Fibroblast of the conjunctiva (primary cell): ENCODE results near the gene GPAT2.
A peak's percentile ranks its signal among the peaks of the same experiment; 100 is the strongest.
"Not testable (repeated sequence)": the region's sequence is repeated elsewhere in the genome, so short reads cannot be mapped to it uniquely, and the experiment has no call there.

Experiments
- DNase-seq: peaks from one replicate; pipeline ENCODE4 v3.0.0-alpha.2; 2010; ENCODE audit warnings: low read depth

The GPAT2 gene

DNA sequence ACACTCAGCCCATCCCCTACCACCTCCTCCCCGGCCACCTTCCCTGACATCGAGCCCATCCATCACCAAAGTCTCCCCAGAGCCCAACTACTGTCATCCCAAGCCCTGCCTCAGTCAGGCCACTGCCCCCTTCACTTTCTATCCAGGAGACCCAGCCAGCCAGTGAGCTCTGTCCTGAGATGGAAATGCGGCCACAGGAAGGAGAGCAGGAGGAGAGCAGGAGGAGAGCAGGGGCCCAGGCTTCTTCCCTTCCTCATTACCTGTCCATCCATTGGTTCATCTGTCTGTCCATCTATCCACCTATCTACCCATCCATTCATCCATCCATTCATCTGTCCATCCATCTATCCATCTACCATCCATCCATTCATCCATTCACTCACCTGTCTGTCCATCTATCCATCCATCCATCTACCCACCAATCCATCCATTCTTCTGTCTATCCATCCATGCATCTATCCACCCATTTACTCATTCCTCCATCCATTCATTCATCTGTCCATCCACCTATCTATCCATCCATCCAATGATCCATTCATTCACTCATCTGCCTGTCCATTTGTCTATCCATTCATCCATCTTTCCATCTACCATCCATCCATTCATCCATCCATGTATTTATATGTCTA is 29.4 kb upstream of the GPAT2 start:
- not testable (repeated sequence) for DNase-seq

DNA sequence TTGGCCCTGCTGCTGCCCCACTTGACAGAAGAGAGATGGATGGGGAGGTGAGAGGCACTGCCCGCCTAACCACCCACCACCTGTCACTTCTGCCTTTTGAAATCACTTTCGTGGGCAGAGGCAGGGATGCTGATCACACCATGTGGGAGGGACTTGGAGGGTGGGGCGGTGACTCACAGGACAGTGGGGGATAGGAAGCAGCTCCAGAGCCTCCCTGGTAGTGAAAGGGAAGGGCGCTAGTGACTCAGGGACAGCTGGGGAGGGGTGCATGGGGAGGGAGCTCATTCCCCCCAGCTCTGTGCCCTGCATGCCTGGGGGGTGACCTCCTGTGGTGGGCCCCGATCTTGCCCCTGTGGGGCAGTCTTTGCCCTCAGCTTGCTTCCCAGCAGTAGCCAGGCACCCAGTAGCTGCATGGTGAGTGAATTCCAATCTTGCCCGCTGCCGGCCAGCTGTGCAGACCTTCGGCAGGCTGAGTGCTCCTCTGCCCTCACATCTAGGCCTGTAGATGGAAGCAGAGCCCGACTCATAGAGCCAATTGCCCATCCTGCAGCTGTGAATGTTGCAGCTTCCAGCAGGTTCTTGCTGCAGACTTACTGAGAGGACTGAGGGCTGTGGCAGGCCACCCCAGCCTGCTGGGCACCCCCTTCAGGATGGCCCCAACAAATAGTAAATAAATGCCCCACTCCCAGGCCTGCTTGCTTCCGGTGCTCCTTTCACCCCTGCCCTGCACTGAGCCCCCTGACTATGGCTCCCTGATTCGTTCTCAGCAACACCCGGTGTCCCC is 28.6 kb upstream of the GPAT2 start:
- peak; percentile 16 for DNase-seq

DNA sequence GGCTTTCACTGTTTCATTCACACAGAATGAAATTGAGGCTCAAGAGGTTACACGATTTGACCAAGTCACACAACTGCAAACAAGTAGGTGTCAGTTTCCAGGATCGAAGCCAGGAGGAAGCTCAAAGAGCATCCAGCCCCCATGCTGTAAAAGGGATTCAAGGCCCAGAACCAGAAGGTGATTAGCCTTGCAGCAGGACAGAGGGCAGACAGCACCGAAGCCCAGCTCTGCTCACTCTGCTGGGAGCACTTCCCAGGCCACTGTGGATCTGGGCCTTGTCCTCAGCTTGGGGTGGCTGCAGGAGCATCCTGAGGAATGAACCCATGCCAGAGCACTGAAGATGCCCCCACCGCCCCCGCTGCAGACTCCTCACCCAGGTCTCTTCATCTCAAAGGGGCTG is 27.8 kb upstream of the GPAT2 start:
- not testable (repeated sequence) for DNase-seq

- not testable (repeated sequence) for DNase-seq
Measured at GRCh38 chr2:96061901-96062300, 27.2 kb upstream of the GPAT2 start.

DNA sequence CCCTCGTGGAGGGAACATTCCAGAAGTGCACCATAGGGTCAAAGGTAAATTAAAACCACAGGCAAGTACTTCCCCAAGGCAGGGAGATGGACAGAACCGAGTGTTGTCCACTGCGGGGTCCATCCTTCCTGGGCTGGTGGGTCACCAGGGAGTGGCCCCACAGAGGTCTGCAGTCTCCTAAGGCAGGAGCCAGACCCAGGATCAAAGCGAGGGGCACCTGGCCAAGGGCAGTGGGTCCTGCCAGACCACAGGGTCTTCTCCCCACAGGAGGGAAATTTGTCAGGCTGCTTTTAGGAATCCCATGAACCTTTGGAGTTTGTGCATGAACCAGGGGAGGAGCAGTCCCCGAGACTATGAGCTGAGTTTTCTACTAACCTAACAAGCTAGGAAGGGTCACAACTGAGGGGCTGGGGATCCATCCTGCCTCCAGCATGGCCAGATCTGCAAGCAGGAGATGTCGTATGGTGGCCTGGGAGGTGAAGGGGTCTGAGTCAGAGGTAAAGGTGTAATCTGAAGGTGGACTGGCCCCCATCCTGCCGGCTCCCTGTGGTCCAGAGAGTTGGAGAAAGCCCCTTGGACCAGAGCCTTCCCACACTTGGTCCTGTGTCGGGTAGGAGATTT is 26.6 kb upstream of the GPAT2 start:
- DNase-seq: not testable (repeated sequence)

- not testable (repeated sequence) for DNase-seq
Measured at GRCh38 chr2:96060325-96060724, 25.6 kb upstream of the GPAT2 start.

GRCh38 chr2:96059443-96059842 is 24.7 kb upstream of the GPAT2 start:
- not testable (repeated sequence) for DNase-seq

GRCh38 chr2:96055830-96056229 is 21.1 kb upstream of the GPAT2 start:
- not testable (repeated sequence) for DNase-seq

- DNase-seq: not testable (repeated sequence)
Measured at GRCh38 chr2:96054537-96054936, 19.8 kb upstream of the GPAT2 start.

DNA sequence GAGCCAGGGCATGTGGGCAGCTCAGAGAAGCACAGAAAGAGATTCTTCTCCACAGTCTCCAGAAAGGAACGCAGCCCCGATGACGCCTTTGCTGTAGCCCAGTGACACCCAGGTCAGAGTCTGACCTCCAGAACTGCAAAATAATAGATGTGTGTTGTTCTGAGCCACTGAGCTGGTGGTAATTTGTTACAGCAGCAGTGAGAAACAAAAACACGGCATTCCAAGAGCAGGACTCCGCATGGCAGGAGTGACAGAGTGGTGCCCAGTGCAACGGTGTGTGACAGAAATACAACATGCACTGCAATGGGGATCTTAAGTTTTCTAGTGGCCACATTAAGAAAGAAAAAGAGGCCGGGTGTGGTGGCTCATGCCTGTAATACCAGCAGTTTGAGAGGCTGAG is 18.7 kb upstream of the GPAT2 start:
- not testable (repeated sequence) for DNase-seq

- DNase-seq: not testable (repeated sequence)
Measured at GRCh38 chr2:96052632-96053031, 17.9 kb upstream of the GPAT2 start.

GRCh38 chr2:96049917-96050262 is 15.2 kb upstream of the GPAT2 start:
- DNase-seq: not testable (repeated sequence)

GRCh38 chr2:96049049-96049916 is 14.6 kb upstream of the GPAT2 start:
- not testable (repeated sequence) for DNase-seq

DNA sequence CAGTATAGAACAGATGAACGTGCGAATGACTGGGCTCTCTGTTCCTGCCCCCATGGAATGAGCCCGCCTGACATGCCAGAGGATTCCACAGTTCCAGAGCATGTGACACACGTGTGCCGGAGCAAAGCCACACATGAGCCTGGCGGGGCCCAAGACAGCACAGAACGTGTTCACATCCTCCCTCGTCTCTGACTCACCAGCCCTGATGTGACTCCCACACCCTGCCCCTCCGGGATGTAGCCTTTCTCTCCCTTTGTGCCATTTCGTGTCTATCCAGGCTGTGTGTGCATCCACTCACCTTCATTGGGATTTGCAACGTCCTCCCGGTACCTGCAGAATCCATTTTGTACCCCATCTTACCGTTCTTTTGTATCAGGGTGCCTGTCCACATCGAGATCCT is 838 bp upstream of the GPAT2 start:
- DNase-seq: not testable (repeated sequence)

DNA sequence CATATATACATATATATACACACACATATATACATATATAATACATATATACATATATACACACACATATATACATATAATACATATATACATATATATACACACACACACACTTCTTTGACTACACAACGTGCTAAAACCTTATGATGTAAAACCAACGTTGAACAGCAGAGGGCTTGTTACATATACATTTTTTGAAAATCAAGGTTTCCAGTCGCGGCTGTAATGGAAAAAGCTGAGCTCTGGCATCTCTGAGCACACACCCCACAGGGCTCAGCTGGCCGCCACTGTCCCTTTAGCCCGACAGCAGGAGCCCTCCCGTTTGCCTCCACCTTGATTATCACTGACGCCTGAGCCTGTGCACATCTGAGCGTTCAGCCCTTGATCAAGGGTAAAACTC is 719 bp downstream of the GPAT2 start:
- not testable (repeated sequence) for DNase-seq

GRCh38 chr2:96027725-96028325 is 6.9 kb downstream of the GPAT2 start:
- not testable (repeated sequence) for DNase-seq

DNA sequence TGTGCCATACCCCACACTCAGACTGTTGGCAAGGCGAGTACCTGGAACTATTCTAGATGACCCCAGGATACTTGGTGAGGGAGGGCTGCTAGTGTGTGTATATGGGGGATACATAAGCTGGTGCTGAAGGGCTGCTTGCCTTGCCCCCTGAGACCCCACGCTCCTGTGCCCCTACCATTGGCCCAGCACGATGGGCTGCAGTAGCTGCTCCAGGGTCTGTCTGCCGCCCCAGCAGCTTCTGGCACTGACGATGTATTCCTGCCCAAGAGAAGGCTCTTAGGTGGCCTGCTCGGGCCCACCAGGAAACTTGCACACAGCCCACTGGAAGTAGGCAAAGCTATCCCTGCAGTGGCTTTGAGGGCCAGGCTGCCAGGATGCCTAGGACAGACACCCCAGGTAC is 9.0 kb downstream of the GPAT2 start:
- DNase-seq: not testable (repeated sequence)

DNA sequence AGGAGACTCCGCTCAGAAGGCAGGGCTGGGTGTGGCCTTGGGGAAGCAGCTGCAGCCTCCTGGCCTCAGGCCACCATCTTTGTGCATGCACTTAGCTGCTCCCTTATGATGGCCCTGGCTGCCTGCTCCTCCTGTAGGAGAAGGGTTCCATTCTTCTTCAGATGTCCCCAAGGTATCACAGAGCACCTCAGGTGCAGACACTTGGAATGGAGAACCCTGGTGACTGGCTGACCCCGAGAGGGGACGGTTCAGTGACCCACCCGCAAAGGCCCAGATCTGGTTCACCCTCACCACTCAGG is 9.6 kb downstream of the GPAT2 start:
- no peak for DNase-seq

- DNase-seq: no peak
Measured at GRCh38 chr2:96024336-96025193, 10.2 kb downstream of the GPAT2 start.

DNA sequence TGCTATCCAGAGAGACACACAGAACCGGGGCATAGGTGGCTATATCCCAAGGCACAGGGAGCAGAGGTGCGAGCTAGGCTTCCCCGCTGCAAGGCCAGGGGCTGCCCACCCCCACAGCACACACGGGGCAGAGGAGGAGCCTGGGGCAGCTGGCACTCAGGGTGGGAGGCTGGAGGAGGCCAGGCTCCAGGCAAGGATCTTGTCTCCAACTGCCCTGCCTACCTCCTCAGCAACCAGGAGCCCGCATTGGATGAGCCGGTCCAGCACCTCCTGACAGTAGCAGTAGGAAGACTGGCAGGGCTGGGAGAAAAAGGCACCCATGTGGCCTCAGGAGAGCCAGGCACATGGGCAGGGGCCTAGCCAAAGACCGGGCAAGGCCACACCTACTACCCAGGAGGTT is 11.0 kb downstream of the GPAT2 start:
- DNase-seq: not testable (repeated sequence)
